HEK293T (cell line): ENCODE results near the gene FGFBP1.

Experiments used
- ARNT ChIP-seq: fragments of 450-650 bp; IDR thresholded peaks from 2 replicates; pipeline ENCODE4 v1.6.1; 2017; ENCODE audit warnings: mild to moderate bottlenecking
- BHLHE40 ChIP-seq: fragments of 450-650 bp; IDR thresholded peaks from 2 replicates; pipeline ENCODE4 v1.6.1; 2016; ENCODE audit warnings: mild to moderate bottlenecking, moderate library complexity, borderline replicate concordance
- CTBP1 ChIP-seq: fragments of 450-650 bp; IDR thresholded peaks from 2 replicates; pipeline ENCODE4 v1.6.1; 2016; ENCODE audit warnings: borderline replicate concordance
- ELF4 ChIP-seq: fragments of 450-650 bp; IDR thresholded peaks from 2 replicates; pipeline ENCODE4 v1.6.1; 2017; ENCODE audit warnings: antibody characterized with exemption
- FOXA1 ChIP-seq: fragments of 450-650 bp; IDR thresholded peaks from 2 replicates; pipeline ENCODE4 v1.6.1; 2016; ENCODE audit warnings: mild to moderate bottlenecking
- FOXK2 ChIP-seq: fragments of 450-650 bp; IDR thresholded peaks from 2 replicates; pipeline ENCODE4 v1.6.1; 2016; ENCODE audit warnings: mild to moderate bottlenecking
- FOXM1 ChIP-seq: fragments of 450-650 bp; IDR thresholded peaks from 2 replicates; pipeline ENCODE4 v1.6.1; 2017; ENCODE audit warnings: mild to moderate bottlenecking, borderline replicate concordance
- HDGF ChIP-seq: fragments of 450-650 bp; IDR thresholded peaks from 2 replicates; pipeline ENCODE4 v1.6.1; 2017; ENCODE audit warnings: antibody characterized with exemption, borderline replicate concordance
- LEF1 ChIP-seq: fragments of 450-650 bp; IDR thresholded peaks from 2 replicates; pipeline ENCODE4 v1.6.1; 2017; ENCODE audit warnings: mild to moderate bottlenecking, borderline replicate concordance
- NFRKB ChIP-seq: fragments of 450-650 bp; IDR thresholded peaks from 2 replicates; pipeline ENCODE4 v1.6.1; 2016; ENCODE audit warnings: mild to moderate bottlenecking, moderate library complexity
- SP1 ChIP-seq: fragments of 450-650 bp; IDR thresholded peaks from 2 replicates; pipeline ENCODE4 v1.6.1; 2017
- SUZ12 ChIP-seq: fragments of 450-650 bp; IDR thresholded peaks from 2 replicates; pipeline ENCODE4 v1.6.1; 2016; ENCODE audit warnings: mild to moderate bottlenecking
- ZNF384 ChIP-seq: fragments of 450-650 bp; IDR thresholded peaks from 2 replicates; pipeline ENCODE4 v1.6.1; 2016

DNA sequence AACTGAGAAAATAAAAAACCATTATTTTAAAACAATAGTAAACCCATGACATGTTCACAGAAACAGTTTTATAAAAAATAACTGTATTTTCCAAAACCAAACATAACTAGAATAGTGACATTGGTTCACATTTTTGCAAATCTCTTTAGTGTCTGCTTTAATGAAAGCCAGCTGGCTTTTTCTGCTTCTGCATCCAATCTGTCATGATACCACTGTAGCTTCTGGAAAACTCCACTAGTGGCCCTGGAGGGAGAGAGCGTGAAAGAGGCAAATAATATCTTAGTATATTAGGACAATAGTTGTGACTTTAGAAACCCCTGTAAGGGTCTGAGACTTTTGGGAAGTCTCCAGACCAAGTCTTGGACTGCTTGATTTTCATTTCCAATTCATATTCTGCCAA, 31.1 kb downstream of the FGFBP1 start:
- TF ChIP-seq BHLHE40 (no peak), SP1 (no peak), FOXK2 (no peak), FOXA1 (no peak), FOXM1 (no peak), ZNF384 (no peak), SUZ12 (no peak), HDGF (no peak), ARNT (no peak), LEF1 (no peak), NFRKB (no peak), CTBP1 (no peak), ELF4 (no peak)
